ENCODE measurements around the gene B4GALNT1. TPM values are rescaled to one million over a fixed set of nuclear protein-coding genes. Genes with fewer than 3 reads are reported as not detected.
A peak's percentile ranks its signal among the peaks of the same experiment; 100 is the strongest.

The B4GALNT1 gene
- total and polyA plus RNA-seq, 10 of the 15 experiments (the other 5 are each of a cell fraction or from before 2014, with no cell fraction given): 0.01 to 0.38 (median 0.14) TPM; not detected in 3

GRCh38 chr12:57641699-57642442, 8.9 kb upstream of the B4GALNT1 start:
- in situ Hi-C loops (cut with MboI) (no loop called here), intact Hi-C loops (cut with micrococcal nuclease; ENCODE audit: unreplicated experiment) (no loop called here)
- H3K4me2 ChIP-seq (ENCODE audit: control insufficient read depth, insufficient read depth): no peak overlapping the region
- no peaks in the 10 kb centered on the region for H4K20me1 ChIP-seq (ENCODE audit: control insufficient read depth, insufficient read depth)
- H3K27me3 ChIP-seq (replicated peaks in 1 of 2; ENCODE audit: control insufficient read depth in 2 of 2, insufficient read depth in 2 of 2, low read length in 1 of 2): no peaks in the 10 kb centered on the region; a peak in 1 of 4 replicates
- no peaks in the 10 kb centered on the region for H3K36me3 ChIP-seq (ENCODE audit: control insufficient read depth in 2 of 2, insufficient read depth in 2 of 2, low read length in 1 of 2)
- WGBS (ENCODE audit: insufficient coverage, insufficient replicate concordance, low lambda C conversion rate, missing lambda C conversion rate): 22% methylated on average over 5 of the region's 5 CpGs
- BruUV-seq (replicated peaks): no TSS peak
- 0 out of 2 replicates have a peak overlapping the region, but pooled peaks have one; percentile 7 for H2AFZ ChIP-seq (ENCODE audit: control insufficient read depth, low read depth, low read length)
- FAIRE-seq (no peak), ATAC-seq (no peak), DNase-seq (ENCODE audit: low read depth, low spot score) (no peak)
- no peak overlapping the region for H3K4me3 ChIP-seq
- no peaks in the 10 kb centered on the region for H3K4me1 ChIP-seq (ENCODE audit: control insufficient read depth, insufficient read depth, low read length)
- ChIA-PET SMC1A (ENCODE audit: uncharacterized antibody, unreplicated experiment) (interaction anchor here (0.6 to 1.3 kb wide), 5 partner anchors 12 to 176 kb away, joined by 3 read pairs; no protein-coding TSS in a partner anchor), POLR2A (no interaction called here), CTCF (interaction anchor here (0.6 to 6.1 kb wide), 8 partner anchors 8 to 1702 kb away, joined by 3 to 38 read pairs (median 4); partner anchors contain the start of gene B4GALNT1), RAD21 (ENCODE audit: unreplicated experiment) (interaction anchor here (1.0 kb wide), 1 partner anchor 27 kb away, joined by 3 read pairs; no protein-coding TSS in a partner anchor)
- H3K79me2 ChIP-seq (ENCODE audit: control insufficient read depth, insufficient read depth, low read length): no peaks in the 10 kb centered on the region
- H3K9me3 ChIP-seq (replicated peaks; ENCODE audit: control insufficient read depth, insufficient read depth, low read length): no peaks in the 10 kb centered on the region; the same call in 1 of the 3 replicates
- no peak for TF ChIP-seq HDGF (IDR thresholded peaks at IDR 0.05)
- no peak for TF ChIP-seq MXI1 (IDR thresholded peaks at IDR 0.05; ENCODE audit: low read depth, low read length)
- no peak overlapping the region for H3K9ac ChIP-seq (ENCODE audit: control insufficient read depth, insufficient read depth, low read length)
- H3K27ac ChIP-seq (ENCODE audit: control insufficient read depth, insufficient read depth): no peak overlapping the region

GRCh38 chr12:57640175-57641042, 7.4 kb upstream of the B4GALNT1 start:
- DNase-seq (ENCODE audit: low read depth, low spot score) (no peak), FAIRE-seq (no peak), ATAC-seq (no peak)
- TF ChIP-seq SIN3A (IDR thresholded peaks at IDR 0.05; ENCODE audit: low read depth, low read length) (no peak), NR2F1 (conservative IDR thresholded peaks at IDR 0.05) (no peak), YY1 (IDR thresholded peaks at IDR 0.05; ENCODE audit: low read depth, low read length) (no peak), MYB (IDR thresholded peaks at IDR 0.05; ENCODE audit: borderline replicate concordance, low read depth, low read length) (no peak), CBX5 (IDR thresholded peaks at IDR 0.05; ENCODE audit: low read depth) (no peak), EGR1 (IDR thresholded peaks at IDR 0.05; ENCODE audit: borderline replicate concordance in 1 of 2, low read depth in 2 of 2, low read length in 2 of 2) (no peak), GABPA (IDR thresholded peaks at IDR 0.05; ENCODE audit: low read depth) (no peak), CHD2 (IDR thresholded peaks at IDR 0.05; ENCODE audit: borderline replicate concordance, low read depth, low read length) (no peak), KDM1A (IDR thresholded peaks at IDR 0.05; ENCODE audit: borderline replicate concordance) (no peak), ZNF384 (IDR thresholded peaks at IDR 0.05; ENCODE audit: borderline replicate concordance, low read depth, low read length) (no peak), TBL1XR1 (IDR thresholded peaks at IDR 0.05; ENCODE audit: low read depth, low read length) (no peak), POLR2AphosphoS2 (IDR thresholded peaks at IDR 0.05; ENCODE audit: low read depth, low read length) (no peak)
- Histone ChIP-seq H3K27me3 (replicated peaks in 1 of 2; ENCODE audit: control insufficient read depth in 2 of 2, insufficient read depth in 2 of 2, low read length in 1 of 2) (no peaks in the 10 kb centered on the region; a peak in 1 of 4 replicates), H3K79me2 (ENCODE audit: control insufficient read depth, insufficient read depth, low read length) (no peaks in the 10 kb centered on the region), H3K27ac (ENCODE audit: control insufficient read depth, insufficient read depth) (no peak overlapping the region), H3K4me2 (ENCODE audit: control insufficient read depth, insufficient read depth) (no peak overlapping the region), H3K9me3 (replicated peaks; ENCODE audit: control insufficient read depth, insufficient read depth, low read length) (no peaks in the 10 kb centered on the region; the same call in 2 of the 3 replicates), H3K4me3 (no peak overlapping the region), H3K36me3 (ENCODE audit: control insufficient read depth in 2 of 2, insufficient read depth in 2 of 2, low read length in 1 of 2) (no peaks in the 10 kb centered on the region), H4K20me1 (ENCODE audit: control insufficient read depth, insufficient read depth) (no peaks in the 10 kb centered on the region), H3K4me1 (ENCODE audit: control insufficient read depth, insufficient read depth, low read length) (no peaks in the 10 kb centered on the region), H3K9ac (ENCODE audit: control insufficient read depth, insufficient read depth, low read length) (no peak overlapping the region), H2AFZ (ENCODE audit: control insufficient read depth, low read depth, low read length) (no peak overlapping the region)
- ChIA-PET POLR2A (no interaction called here), CTCF (interaction anchor here (1.2 to 6.1 kb wide), 2 partner anchors 50 to 58 kb away, joined by 3 to 38 read pairs; no protein-coding TSS in a partner anchor), SMC1A (ENCODE audit: uncharacterized antibody, unreplicated experiment) (interaction anchor here (1.3 kb wide), 1 partner anchor 14 kb away, joined by 3 read pairs; no protein-coding TSS in a partner anchor), RAD21 (ENCODE audit: unreplicated experiment) (no interaction called here)
- BruUV-seq (replicated peaks): no TSS peak
- in situ Hi-C loops (cut with MboI) (no loop called here), intact Hi-C loops (cut with micrococcal nuclease; ENCODE audit: unreplicated experiment) (no loop called here)
- WGBS (ENCODE audit: insufficient coverage, insufficient replicate concordance, low lambda C conversion rate, missing lambda C conversion rate): 63% methylated on average over 7 of the region's 7 CpGs
